Measurements from ENCODE around the gene MSH3.
"Not testable (repeated sequence)": the region's sequence is repeated elsewhere in the genome, so short reads cannot be mapped to it uniquely, and the experiment has no call there.

MSH3 gene

GRCh38 chr5:80864109-80864508 lies 209.7 kb downstream of the MSH3 start:
- no peak for DNase-seq

- no peak for DNase-seq
These were observed 210.4 kb downstream of the MSH3 start for GRCh38 chr5:80864706-80865435.

GRCh38 chr5:80865551-80865950 lies 211.1 kb downstream of the MSH3 start:
- DNase-seq: no peak

- no peak for DNase-seq
These were observed 211.9 kb downstream of the MSH3 start for GRCh38 chr5:80866371-80866770.

- DNase-seq: no peak
These were observed 212.8 kb downstream of the MSH3 start for GRCh38 chr5:80867233-80867632.

GRCh38 chr5:80870442-80870841 lies 216.0 kb downstream of the MSH3 start:
- no peak for DNase-seq

- DNase-seq: no peak
These were observed 217.1 kb downstream of the MSH3 start for GRCh38 chr5:80871541-80871961.

GRCh38 chr5:80874162-80874561 lies 219.7 kb downstream of the MSH3 start:
- DNase-seq: no peak

GRCh38 chr5:80877592-80877991 lies 223.1 kb downstream of the MSH3 start:
- no peak for DNase-seq

- no peak for DNase-seq
These were observed 227.3 kb downstream of the MSH3 start for GRCh38 chr5:80881726-80882125.

- not testable (repeated sequence) for DNase-seq
These were observed 228.9 kb downstream of the MSH3 start for GRCh38 chr5:80883390-80883789.

GRCh38 chr5:80884086-80884813 lies 229.8 kb downstream of the MSH3 start:
- DNase-seq: no peak

GRCh38 chr5:80884929-80885328 lies 230.5 kb downstream of the MSH3 start:
- no peak for DNase-seq

- no peak for DNase-seq
These were observed 231.0 kb downstream of the MSH3 start for GRCh38 chr5:80885396-80886000.

- DNase-seq: no peak
These were observed 239.6 kb downstream of the MSH3 start for GRCh38 chr5:80894083-80894482.

- DNase-seq: no peak
These were observed 241.1 kb downstream of the MSH3 start for GRCh38 chr5:80895523-80895922.

- not testable (repeated sequence) for DNase-seq
These were observed 248.2 kb downstream of the MSH3 start for GRCh38 chr5:80902624-80903023.

- DNase-seq: no peak
These were observed 250.2 kb downstream of the MSH3 start for GRCh38 chr5:80904533-80905187.

GRCh38 chr5:80905405-80905804 lies 251.0 kb downstream of the MSH3 start:
- DNase-seq: no peak

GRCh38 chr5:80912479-80912878 lies 258.0 kb downstream of the MSH3 start:
- no peak for DNase-seq

GRCh38 chr5:80915716-80916115 lies 261.3 kb downstream of the MSH3 start:
- DNase-seq: no peak

GRCh38 chr5:80916676-80917075 lies 262.2 kb downstream of the MSH3 start:
- DNase-seq: no peak

- no peak for DNase-seq
These were observed 263.2 kb downstream of the MSH3 start for GRCh38 chr5:80917631-80918030.
